ENCODE results near the gene CYB561. TPM values are rescaled to one million over a fixed set of nuclear protein-coding genes. Genes with fewer than 3 reads are reported as not detected.
A peak's percentile ranks its signal among the peaks of the same experiment; 100 is the strongest.

The CYB561 gene
- total and polyA plus RNA-seq, 9 of the 15 experiments (the other 6 are each of a cell fraction or from before 2014, with no cell fraction given) = 4.0 to 30.8 (median 17.4) TPM

GRCh38 chr17:63423963-63424362 is 22.1 kb downstream of the CYB561 start:
- ChIA-PET POLR2A (interaction anchor here (0.5 to 1.1 kb wide), 4 partner anchors 10 to 188 kb away, joined by 3 read pairs; no protein-coding TSS in a partner anchor), CTCF (ENCODE audit: low intra/inter-chr PET ratio) (interaction anchor here (0.7 to 4.3 kb wide), 3 partner anchors 55 to 188 kb away, joined by 3 to 36 read pairs (median 35); partner anchors contain the start of gene ACE)
- no peaks in the 10 kb centered on the region for H4K20me1 ChIP-seq (replicated peaks; ENCODE audit: control insufficient read depth, insufficient read depth, low read length)
- H3K9me1 ChIP-seq (ENCODE audit: control insufficient read depth, insufficient read depth, low read length) = no peaks in the 10 kb centered on the region
- H3K79me2 ChIP-seq (ENCODE audit: control insufficient read depth, insufficient read depth, low read length) = no peaks in the 10 kb centered on the region
- ATAC-seq = no peak
- H3K4me2 ChIP-seq (ENCODE audit: insufficient read depth, low read length) = no peak overlapping the region
- H2AFZ ChIP-seq (ENCODE audit: low read depth, low read length) = no peak overlapping the region
- H3K27ac ChIP-seq (ENCODE audit: extremely low read depth, low read depth, low read length) = no peak overlapping the region
- H3K4me3 ChIP-seq = no peak overlapping the region
- no peak for FAIRE-seq
- in situ Hi-C loops (cut with MboI) (loop anchor here (5.0 to 25.0 kb wide), 3 partner anchors 53 to 737 kb away; partner anchors contain the start of genes ACE and TACO1), intact Hi-C loops (cut with micrococcal nuclease) (no loop called here)
- no peak for DNase-seq (ENCODE audit: extremely low read depth in 1 of 4, low spot score in 3 of 4)
- H3K27me3 ChIP-seq (ENCODE audit: control insufficient read depth in 2 of 2, insufficient read depth in 2 of 2, low read length in 2 of 2) = no peaks in the 10 kb centered on the region
- no peak overlapping the region for H3K9ac ChIP-seq (ENCODE audit: insufficient read depth in 1 of 2, low read depth in 2 of 2, low read length in 2 of 2)
- 86% methylated on average over 7 of the region's 7 CpGs for WGBS (ENCODE audit: insufficient coverage, low coverage, missing lambda C conversion rate)
- no peaks in the 10 kb centered on the region for H3K9me3 ChIP-seq (replicated peaks; ENCODE audit: control insufficient read depth, insufficient read depth, low read depth, low read length)
- BruUV-seq (replicated peaks) = no TSS peak
- H3K4me1 ChIP-seq (replicated peaks in 1 of 2; ENCODE audit: control insufficient read depth in 2 of 2, insufficient read depth in 2 of 2, low read length in 2 of 2) = peaks cover 15 to 30% of the 10 kb centered on the region in 2 experiments
- no peak for TF ChIP-seq ZNF12 (CRISPR knock-in tag; IDR thresholded peaks at IDR 0.05)
- TF ChIP-seq FOXJ3 (CRISPR knock-in tag; IDR thresholded peaks at IDR 0.05) = no peak
- 0 out of 3 replicates have a peak, but pooled peaks cover 2% of the 10 kb centered on the region for H3K36me3 ChIP-seq (ENCODE audit: control insufficient read depth, insufficient read depth, low read length)

DNA sequence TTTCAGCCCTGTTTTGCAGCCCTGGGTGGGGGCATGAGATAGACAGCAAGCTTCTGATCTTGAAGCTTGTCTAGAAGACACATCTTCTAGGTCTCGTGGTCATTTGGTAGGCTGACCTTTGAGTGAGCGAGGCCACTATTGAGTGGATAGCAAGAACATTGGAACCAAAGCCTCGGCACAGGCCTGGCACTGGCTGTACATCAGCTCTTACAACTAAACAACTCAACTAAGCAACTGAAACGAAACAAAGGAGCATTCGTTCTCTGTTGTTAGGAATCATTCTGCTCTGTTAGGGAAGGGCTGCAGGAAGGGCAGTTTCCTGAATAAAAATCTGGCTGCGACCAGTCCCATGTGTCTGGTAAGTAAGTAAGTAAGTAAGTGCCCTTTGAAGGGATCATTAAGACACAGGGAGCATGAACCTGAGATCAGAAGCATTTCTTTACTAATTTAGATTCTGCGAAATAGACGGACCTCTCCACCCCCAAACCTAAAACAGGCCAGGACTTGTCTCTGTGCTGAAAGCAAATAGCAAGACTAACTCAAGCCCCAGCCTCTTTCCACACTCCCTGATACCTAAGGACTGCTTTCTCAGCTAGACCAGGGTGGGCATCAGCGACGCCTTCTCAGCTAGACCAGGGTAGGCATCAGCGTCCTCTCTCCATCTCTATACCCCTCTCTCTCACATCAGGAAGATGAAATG is 22.7 kb downstream of the CYB561 start:
- no TSS peak for BruUV-seq (replicated peaks)
- ChIA-PET CTCF (ENCODE audit: low intra/inter-chr PET ratio) (interaction anchor here (3.5 to 4.3 kb wide), 2 partner anchors 55 to 189 kb away, joined by 35 to 36 read pairs; partner anchors contain the start of gene ACE), POLR2A (interaction anchor here (0.5 to 1.1 kb wide), 5 partner anchors 9 to 188 kb away, joined by 3 read pairs; no protein-coding TSS in a partner anchor)
- Histone ChIP-seq H3K9ac (ENCODE audit: insufficient read depth in 1 of 2, low read depth in 2 of 2, low read length in 2 of 2) (no peak overlapping the region), H3K9me3 (replicated peaks; ENCODE audit: control insufficient read depth, insufficient read depth, low read depth, low read length) (no peaks in the 10 kb centered on the region), H2AFZ (ENCODE audit: low read depth, low read length) (peak overlapping the region; percentile 1; the same call in 1 of the 2 replicates), H3K4me3 (no peak overlapping the region), H3K36me3 (ENCODE audit: control insufficient read depth, insufficient read depth, low read length) (0 out of 3 replicates have a peak, but pooled peaks cover 2% of the 10 kb centered on the region), H3K4me2 (ENCODE audit: insufficient read depth, low read length) (no peak overlapping the region), H3K27me3 (ENCODE audit: control insufficient read depth in 2 of 2, insufficient read depth in 2 of 2, low read length in 2 of 2) (no peaks in the 10 kb centered on the region), H3K27ac (ENCODE audit: extremely low read depth, low read depth, low read length) (no peak overlapping the region), H4K20me1 (replicated peaks; ENCODE audit: control insufficient read depth, insufficient read depth, low read length) (no peaks in the 10 kb centered on the region), H3K4me1 (replicated peaks in 1 of 2; ENCODE audit: control insufficient read depth in 2 of 2, insufficient read depth in 2 of 2, low read length in 2 of 2) (peaks cover 15 to 35% of the 10 kb centered on the region in 2 experiments), H3K9me1 (ENCODE audit: control insufficient read depth, insufficient read depth, low read length) (no peaks in the 10 kb centered on the region), H3K79me2 (ENCODE audit: control insufficient read depth, insufficient read depth, low read length) (no peaks in the 10 kb centered on the region)
- no peak for ATAC-seq
- in situ Hi-C loops (cut with MboI) (loop anchor here (5.0 to 25.0 kb wide), 3 partner anchors 54 to 736 kb away; partner anchors contain the start of genes ACE and TACO1), intact Hi-C loops (cut with micrococcal nuclease) (no loop called here)
- no peak for TF ChIP-seq KAT7 (CRISPR knock-in tag; IDR thresholded peaks at IDR 0.05; ENCODE audit: borderline replicate concordance)
- no peak for TF ChIP-seq ATF4 (CRISPR knock-in tag; IDR thresholded peaks at IDR 0.05)
- no peak for FAIRE-seq
- DNase-seq (ENCODE audit: extremely low read depth in 1 of 4, low spot score in 3 of 4) = no peak
- 60% methylated on average over 11 of the region's 11 CpGs for WGBS (ENCODE audit: insufficient coverage, low coverage, missing lambda C conversion rate)
